ENCODE results near the gene CAMTA1. TPM values are rescaled to one million over a fixed set of nuclear protein-coding genes. Genes with fewer than 3 reads are reported as not detected.

The CAMTA1 gene
- total RNA-seq, 1 experiment from 2014 or later, result 69.5 TPM

- ChIA-PET CTCF (no interaction called here), RAD21 (ENCODE audit: low non-redundant PET in 1 of 2, low total read pairs in 2 of 2, uncharacterized antibody in 2 of 2, unreplicated experiment in 2 of 2) (no interaction called here), POLR2A (no interaction called here)
- no peaks in the 10 kb centered on the region for H3K4me1 ChIP-seq (ENCODE audit: control insufficient read depth in 1 of 2, insufficient read depth in 2 of 2, low read length in 2 of 2)
- intact Hi-C loops (cut with micrococcal nuclease), result no loop called here
- H3K27ac ChIP-seq (ENCODE audit: low read depth, low read length), result no peak overlapping the region
- DNase-seq (ENCODE audit: low read depth, low spot score) (no peak), ATAC-seq (no peak)
- BruUV-seq (replicated peaks), result no TSS peak
- no peaks in the 10 kb centered on the region for H3K9me2 ChIP-seq (ENCODE audit: insufficient read depth)
- no peak for TF ChIP-seq ZFX (IDR thresholded peaks at IDR 0.05)
- TF ChIP-seq MAX (IDR thresholded peaks at IDR 0.05), result no peak
- TF ChIP-seq POLR2A (IDR thresholded peaks at IDR 0.05; ENCODE audit: borderline replicate concordance, extremely low read depth, insufficient read depth, insufficient read length), result no peak
- no peak for TF ChIP-seq EGR1 (IDR thresholded peaks at IDR 0.05; ENCODE audit: low read depth)
- TF ChIP-seq SRF (IDR thresholded peaks at IDR 0.05; ENCODE audit: low read depth), result no peak
- no peak for TF ChIP-seq CBX3 (IDR thresholded peaks at IDR 0.05; ENCODE audit: low read depth)
- TF ChIP-seq RAD21 (IDR thresholded peaks at IDR 0.05; ENCODE audit: low read depth), result no peak
- no peak for TF ChIP-seq EZH2phosphoT487 (IDR thresholded peaks at IDR 0.05; ENCODE audit: borderline replicate concordance)
- TF ChIP-seq CEBPB (IDR thresholded peaks at IDR 0.05; ENCODE audit: low read depth), result no peak
- TF ChIP-seq EZH2 (IDR thresholded peaks at IDR 0.05), result no peak
- no peak for TF ChIP-seq ZBTB33 (IDR thresholded peaks at IDR 0.05; ENCODE audit: extremely low read depth, insufficient replicate concordance, low read length)
- TF ChIP-seq TCF7L2 (IDR thresholded peaks at IDR 0.05; ENCODE audit: borderline replicate concordance, extremely low read depth, insufficient read depth, insufficient read length), result no peak
- TF ChIP-seq POLR2AphosphoS5 (IDR thresholded peaks at IDR 0.05; ENCODE audit: low read depth, low read length), result no peak
- no peak for TF ChIP-seq SIN3A (IDR thresholded peaks at IDR 0.05; ENCODE audit: low read depth)
- TF ChIP-seq ZNF274 (IDR thresholded peaks at IDR 0.05; ENCODE audit: low read depth, low read length), result no peak
- TF ChIP-seq FOSL1 (IDR thresholded peaks at IDR 0.05; ENCODE audit: low read depth), result no peak
- TF ChIP-seq ATF3 (IDR thresholded peaks at IDR 0.05), result no peak
- H4K20me1 ChIP-seq (ENCODE audit: insufficient read depth), result no peaks in the 10 kb centered on the region
- no peak overlapping the region for H3K9ac ChIP-seq (ENCODE audit: low read length)
- no peaks in the 10 kb centered on the region for H3K9me3 ChIP-seq (ENCODE audit: control insufficient read depth in 1 of 2, insufficient read depth in 1 of 2, low read depth in 1 of 2, low read length in 2 of 2)
- H3K27me3 ChIP-seq (ENCODE audit: insufficient read depth, low read length), result no peaks in the 10 kb centered on the region
- H3K36me3 ChIP-seq (ENCODE audit: control insufficient read depth in 1 of 2, insufficient read depth in 2 of 2, low read length in 2 of 2), result no peaks in the 10 kb centered on the region
- no peaks in the 10 kb centered on the region for H3K79me2 ChIP-seq (ENCODE audit: insufficient read depth, low read length)
- H3K4me2 ChIP-seq (ENCODE audit: low read length), result no peak overlapping the region
- H2AFZ ChIP-seq (ENCODE audit: low read depth, low read length, poor library complexity, severe bottlenecking), result no peak overlapping the region
- no peak overlapping the region for H3K4me3 ChIP-seq (replicated peaks in 1 of 2; ENCODE audit: low read depth in 1 of 2, low read length in 2 of 2)
Measured at GRCh38 chr1:6907676-6908434, 122.6 kb downstream of the CAMTA1 start.

All from HCT116 (cell line).